ENCODE data around the gene TSR3.

The TSR3 gene

GRCh38 chr16:1326391-1326790 lies 25.3 kb downstream of the TSR3 start:
- TF ChIP-seq, protein P1, sequence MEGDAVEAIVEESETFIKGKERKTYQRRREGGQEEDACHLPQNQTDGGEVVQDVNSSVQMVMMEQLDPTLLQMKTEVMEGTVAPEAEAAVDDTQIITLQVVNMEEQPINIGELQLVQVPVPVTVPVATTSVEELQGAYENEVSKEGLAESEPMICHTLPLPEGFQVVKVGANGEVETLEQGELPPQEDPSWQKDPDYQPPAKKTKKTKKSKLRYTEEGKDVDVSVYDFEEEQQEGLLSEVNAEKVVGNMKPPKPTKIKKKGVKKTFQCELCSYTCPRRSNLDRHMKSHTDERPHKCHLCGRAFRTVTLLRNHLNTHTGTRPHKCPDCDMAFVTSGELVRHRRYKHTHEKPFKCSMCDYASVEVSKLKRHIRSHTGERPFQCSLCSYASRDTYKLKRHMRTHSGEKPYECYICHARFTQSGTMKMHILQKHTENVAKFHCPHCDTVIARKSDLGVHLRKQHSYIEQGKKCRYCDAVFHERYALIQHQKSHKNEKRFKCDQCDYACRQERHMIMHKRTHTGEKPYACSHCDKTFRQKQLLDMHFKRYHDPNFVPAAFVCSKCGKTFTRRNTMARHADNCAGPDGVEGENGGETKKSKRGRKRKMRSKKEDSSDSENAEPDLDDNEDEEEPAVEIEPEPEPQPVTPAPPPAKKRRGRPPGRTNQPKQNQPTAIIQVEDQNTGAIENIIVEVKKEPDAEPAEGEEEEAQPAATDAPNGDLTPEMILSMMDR (IDR thresholded peaks at IDR 0.05; ENCODE audit: borderline replicate concordance, insufficient read depth, low read depth, low read length) = no peak
- H3K4me3 ChIP-seq (ENCODE audit: low read depth, low read length) = no peak overlapping the region

- H3K4me3 ChIP-seq (ENCODE audit: low read depth, low read length) = no peak overlapping the region
- TF ChIP-seq, protein P1 (IDR thresholded peaks at IDR 0.05; ENCODE audit: borderline replicate concordance, insufficient read depth, low read depth, low read length) = no peak
These were observed 25.9 kb downstream of the TSR3 start for GRCh38 chr16:1325673-1326371.

DNA sequence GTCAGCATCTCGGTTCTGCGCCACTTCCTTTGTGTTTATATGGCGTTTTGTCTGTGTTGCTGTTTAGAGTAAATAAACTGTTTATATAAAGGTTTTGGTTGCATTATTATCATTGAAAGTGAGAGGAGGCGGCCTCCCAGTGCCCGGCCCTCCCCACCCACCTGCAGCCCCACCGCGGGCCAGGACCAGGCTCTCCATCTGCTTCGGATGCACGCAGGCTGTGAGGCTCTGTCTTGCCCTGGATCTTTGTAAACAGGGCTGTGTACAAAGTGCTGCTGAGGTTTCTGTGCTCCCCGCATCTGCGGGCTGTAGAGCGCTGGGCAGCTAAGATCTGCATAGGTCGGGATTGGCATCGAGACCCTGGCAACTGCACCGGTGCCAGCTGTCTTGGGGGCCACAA lies 26.4 kb downstream of the TSR3 start:
- TF ChIP-seq, protein P1 (IDR thresholded peaks at IDR 0.05; ENCODE audit: borderline replicate concordance, insufficient read depth, low read depth, low read length) = no peak
- H3K4me3 ChIP-seq (ENCODE audit: low read depth, low read length) = no peak overlapping the region

- H3K4me3 ChIP-seq (ENCODE audit: low read depth, low read length) = no peak overlapping the region
- TF ChIP-seq, protein P1 (IDR thresholded peaks at IDR 0.05; ENCODE audit: borderline replicate concordance, insufficient read depth, low read depth, low read length) = no peak
These were observed 27.3 kb downstream of the TSR3 start for GRCh38 chr16:1324286-1324826.

GRCh38 chr16:1323296-1324239 lies 28.1 kb downstream of the TSR3 start:
- TF ChIP-seq, protein P1 (IDR thresholded peaks at IDR 0.05; ENCODE audit: borderline replicate concordance, insufficient read depth, low read depth, low read length) = no peak
- no peak overlapping the region for H3K4me3 ChIP-seq (ENCODE audit: low read depth, low read length)

DNA sequence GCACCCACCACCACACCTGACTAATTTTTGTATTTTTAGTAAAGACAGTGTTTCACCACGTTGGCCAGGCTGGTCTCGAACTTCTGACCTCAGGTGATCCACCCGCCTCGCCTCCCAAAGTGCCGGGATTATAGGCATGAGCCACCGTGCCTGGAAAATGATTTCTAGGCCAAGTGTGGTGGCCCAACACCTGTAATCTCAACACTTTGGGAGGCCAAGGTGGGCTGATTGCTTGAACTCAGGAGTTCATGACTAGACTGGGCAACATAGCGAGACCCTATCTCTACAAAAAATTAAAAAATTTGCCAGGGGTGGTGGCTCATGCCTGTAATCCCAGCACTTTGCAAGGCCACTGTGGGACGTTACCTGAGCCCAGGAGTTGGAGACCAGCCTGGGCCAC lies 29.3 kb downstream of the TSR3 start:
- TF ChIP-seq, protein P1 (IDR thresholded peaks at IDR 0.05; ENCODE audit: borderline replicate concordance, insufficient read depth, low read depth, low read length) = no peak
- no peak overlapping the region for H3K4me3 ChIP-seq (ENCODE audit: low read depth, low read length)
